Measurements from ENCODE around the gene DOCK7.
"Not testable (repeated sequence)": the region's sequence is repeated elsewhere in the genome, so short reads cannot be mapped to it uniquely, and the experiment has no call there.

DOCK7 gene

GRCh38 chr1:62625415-62625814 is 62.8 kb downstream of the DOCK7 start:
- in situ Hi-C loops (cut with MboI; ENCODE audit: low sequenced_read_pairs): no loop called here

GRCh38 chr1:62621907-62622306 is 66.3 kb downstream of the DOCK7 start:
- in situ Hi-C loops (cut with MboI; ENCODE audit: low sequenced_read_pairs): no loop called here

GRCh38 chr1:62613890-62614289 is 74.3 kb downstream of the DOCK7 start:
- in situ Hi-C loops (cut with MboI; ENCODE audit: low sequenced_read_pairs): no loop called here

GRCh38 chr1:62613325-62613727 is 74.9 kb downstream of the DOCK7 start:
- in situ Hi-C loops (cut with MboI; ENCODE audit: low sequenced_read_pairs): no loop called here

GRCh38 chr1:62612770-62613169 is 75.4 kb downstream of the DOCK7 start:
- in situ Hi-C loops (cut with MboI; ENCODE audit: low sequenced_read_pairs): no loop called here

- in situ Hi-C loops (cut with MboI; ENCODE audit: low sequenced_read_pairs): not testable (repeated sequence)
Measured at GRCh38 chr1:62610588-62610987, 77.6 kb downstream of the DOCK7 start.

- in situ Hi-C loops (cut with MboI; ENCODE audit: low sequenced_read_pairs): no loop called here
Measured at GRCh38 chr1:62608905-62609304, 79.3 kb downstream of the DOCK7 start.

- in situ Hi-C loops (cut with MboI; ENCODE audit: low sequenced_read_pairs): no loop called here
Measured at GRCh38 chr1:62601457-62601856, 86.7 kb downstream of the DOCK7 start.

- in situ Hi-C loops (cut with MboI; ENCODE audit: low sequenced_read_pairs): no loop called here
Measured at GRCh38 chr1:62599044-62599443, 89.1 kb downstream of the DOCK7 start.

- in situ Hi-C loops (cut with MboI; ENCODE audit: low sequenced_read_pairs): no loop called here
Measured at GRCh38 chr1:62597281-62597680, 90.9 kb downstream of the DOCK7 start, which contains the start of gene ANGPTL3. TSS of gene ANGPTL3 (plus strand) at chr1:62597520. CDS start at chr1:62597567, 47 bp downstream.

- in situ Hi-C loops (cut with MboI; ENCODE audit: low sequenced_read_pairs): no loop called here
Measured at GRCh38 chr1:62595647-62596046, 92.5 kb downstream of the DOCK7 start.

GRCh38 chr1:62593825-62594394 is 94.3 kb downstream of the DOCK7 start:
- in situ Hi-C loops (cut with MboI; ENCODE audit: low sequenced_read_pairs): no loop called here

- in situ Hi-C loops (cut with MboI; ENCODE audit: low sequenced_read_pairs): no loop called here
Measured at GRCh38 chr1:62590970-62591368, 97.2 kb downstream of the DOCK7 start.

- in situ Hi-C loops (cut with MboI; ENCODE audit: low sequenced_read_pairs): no loop called here
Measured at GRCh38 chr1:62590255-62590969, 97.8 kb downstream of the DOCK7 start.

GRCh38 chr1:62589321-62589720 is 98.9 kb downstream of the DOCK7 start:
- in situ Hi-C loops (cut with MboI; ENCODE audit: low sequenced_read_pairs): no loop called here

- in situ Hi-C loops (cut with MboI; ENCODE audit: low sequenced_read_pairs): no loop called here
Measured at GRCh38 chr1:62588000-62588399, 100.2 kb downstream of the DOCK7 start.

- in situ Hi-C loops (cut with MboI; ENCODE audit: low sequenced_read_pairs): no loop called here
Measured at GRCh38 chr1:62585469-62586155, 102.6 kb downstream of the DOCK7 start.

GRCh38 chr1:62573675-62574074 is 114.5 kb downstream of the DOCK7 start:
- in situ Hi-C loops (cut with MboI; ENCODE audit: low sequenced_read_pairs): no loop called here

GRCh38 chr1:62572476-62572875 is 115.7 kb downstream of the DOCK7 start:
- in situ Hi-C loops (cut with MboI; ENCODE audit: low sequenced_read_pairs): no loop called here

GRCh38 chr1:62571517-62571916 is 116.7 kb downstream of the DOCK7 start:
- in situ Hi-C loops (cut with MboI; ENCODE audit: low sequenced_read_pairs): not testable (repeated sequence)

- in situ Hi-C loops (cut with MboI; ENCODE audit: low sequenced_read_pairs): not testable (repeated sequence)
Measured at GRCh38 chr1:62567926-62568325, 120.3 kb downstream of the DOCK7 start.

- in situ Hi-C loops (cut with MboI; ENCODE audit: low sequenced_read_pairs): not testable (repeated sequence)
Measured at GRCh38 chr1:62567182-62567581, 121.0 kb downstream of the DOCK7 start.

All from HL-60/S4 treated with retinoic acid at 250 ng/mL for 4 days and 3 days (cell line).